Skeletal muscle tissue (tissue), 4 donors: ENCODE results near the gene CDH2. TPM values are rescaled to one million over a fixed set of nuclear protein-coding genes. Genes with fewer than 3 reads are reported as not detected.

Experiments used
- H3K27ac ChIP-seq: one replicate; pipeline ENCODE4 v1.7.0; 2013; ENCODE audit warnings: mild to moderate bottlenecking, low read depth, low read length, inconsistent platforms
- H3K27me3 ChIP-seq, 3 donors: one replicate each; pipeline ENCODE4 v1.7.0; 2013; ENCODE audit warnings: low read length in 3 of 3; ENCODE audit not compliant: control insufficient read depth in 3 of 3, insufficient read depth in 3 of 3
- H3K36me3 ChIP-seq, 3 donors: one replicate each; pipeline ENCODE4 v1.7.0; 2013; ENCODE audit warnings: low read length in 3 of 3; ENCODE audit not compliant: control insufficient read depth in 3 of 3, insufficient read depth in 3 of 3
- H3K4me1 ChIP-seq, 3 donors: one replicate each; pipeline ENCODE4 v1.7.0; 2013; ENCODE audit warnings: low read length in 3 of 3, mild to moderate bottlenecking in 3 of 3; ENCODE audit not compliant: control insufficient read depth in 3 of 3, insufficient read depth in 3 of 3
- H3K4me3 ChIP-seq, 3 donors: one replicate each; pipeline ENCODE4 v1.7.0; 2013; ENCODE audit warnings: low read length in 3 of 3
- H3K9ac ChIP-seq, 3 donors: one replicate each; pipeline ENCODE4 v1.7.0; 2013; ENCODE audit warnings: low read length in 3 of 3, mild to moderate bottlenecking in 3 of 3, moderate library complexity in 2 of 3, low read depth in 1 of 3
- H3K9me3 ChIP-seq, 3 donors: one replicate each; pipeline ENCODE4 v1.7.0; 2013; ENCODE audit warnings: low read length in 3 of 3; ENCODE audit not compliant: control insufficient read depth in 3 of 3
- total RNA-seq: library from RNA; depleted of rRNA; stranded (reverse); fragments of >200 nt; gene quantifications from one replicate; pipeline ENCODE4 v1.2.3, GENCODE V29; 2014
- donor health status: Osteomylitis.

Gene CDH2
- total RNA-seq, 1 donor from 2014 or later = 4.7 TPM

GRCh38 chr18:28152754-28153153 is 24.2 kb downstream of the CDH2 start:
- H3K4me3 ChIP-seq = no peak overlapping the region
- H3K9ac ChIP-seq = no peak overlapping the region
- no peak overlapping the region for H3K27ac ChIP-seq
- H3K4me1 ChIP-seq = no peaks in the 10 kb centered on the region
- H3K9me3 ChIP-seq = no peaks in the 10 kb centered on the region
- no peaks in the 10 kb centered on the region for H3K36me3 ChIP-seq
- H3K27me3 ChIP-seq = no peaks in the 10 kb centered on the region

DNA sequence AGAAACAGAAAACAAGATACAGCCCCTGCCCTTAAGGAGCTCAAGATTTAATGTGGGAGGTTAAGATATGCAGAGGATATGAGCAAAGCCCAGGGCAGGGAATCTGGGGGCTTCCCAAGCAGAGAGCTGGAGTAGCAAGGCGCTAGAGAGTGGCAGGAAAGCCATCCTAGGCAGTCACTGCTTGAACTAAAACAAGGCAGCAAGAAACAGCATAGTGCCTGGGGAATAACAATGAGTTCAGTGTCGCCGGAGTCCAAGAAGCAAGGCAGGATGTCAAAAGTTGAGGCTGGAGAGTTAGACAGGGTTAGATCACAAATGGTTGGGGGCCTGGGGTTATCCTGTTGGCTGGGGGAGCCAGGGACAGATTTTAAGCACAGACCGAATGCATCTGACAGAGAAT is 24.6 kb downstream of the CDH2 start:
- H3K9me3 ChIP-seq = no peaks in the 10 kb centered on the region
- no peaks in the 10 kb centered on the region for H3K4me1 ChIP-seq
- no peaks in the 10 kb centered on the region for H3K36me3 ChIP-seq
- no peak overlapping the region for H3K9ac ChIP-seq
- H3K4me3 ChIP-seq = no peak overlapping the region
- H3K27me3 ChIP-seq = no peaks in the 10 kb centered on the region
- no peak overlapping the region for H3K27ac ChIP-seq

DNA sequence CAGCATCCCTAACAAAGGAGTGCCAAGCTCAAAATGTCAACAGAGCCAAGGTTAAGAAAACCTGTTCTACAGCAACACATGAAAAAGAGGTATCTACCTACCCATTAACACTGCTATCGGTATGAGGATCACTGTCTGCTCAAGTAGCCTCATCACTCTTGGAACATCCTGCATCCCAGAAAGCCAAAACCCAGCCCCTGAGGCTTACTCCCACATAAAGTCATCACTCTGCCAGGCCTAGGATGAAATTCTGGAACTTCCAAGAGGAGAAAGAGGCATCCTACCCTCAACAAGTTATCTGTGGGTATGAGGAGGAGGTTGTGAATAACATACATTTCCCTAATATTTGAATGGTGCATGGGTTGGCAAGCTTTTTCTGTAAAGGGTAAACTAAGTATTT is 25.5 kb downstream of the CDH2 start:
- H3K27me3 ChIP-seq = no peaks in the 10 kb centered on the region
- no peak overlapping the region for H3K4me3 ChIP-seq

GRCh38 chr18:28150925-28151324 is 26.0 kb downstream of the CDH2 start:
- H3K36me3 ChIP-seq = no peaks in the 10 kb centered on the region
- no peak overlapping the region for H3K4me3 ChIP-seq
- H3K9me3 ChIP-seq = no peaks in the 10 kb centered on the region
- H3K4me1 ChIP-seq = no peaks in the 10 kb centered on the region
- no peak overlapping the region for H3K27ac ChIP-seq
- no peaks in the 10 kb centered on the region for H3K27me3 ChIP-seq
- no peak overlapping the region for H3K9ac ChIP-seq

More for the DNA sequence above, 25.5 kb downstream of the CDH2 start:
- no peaks in the 10 kb centered on the region for H3K9me3 ChIP-seq
- H3K36me3 ChIP-seq = no peaks in the 10 kb centered on the region
- no peak overlapping the region for H3K27ac ChIP-seq
- no peak overlapping the region for H3K9ac ChIP-seq
- no peaks in the 10 kb centered on the region for H3K4me1 ChIP-seq

DNA sequence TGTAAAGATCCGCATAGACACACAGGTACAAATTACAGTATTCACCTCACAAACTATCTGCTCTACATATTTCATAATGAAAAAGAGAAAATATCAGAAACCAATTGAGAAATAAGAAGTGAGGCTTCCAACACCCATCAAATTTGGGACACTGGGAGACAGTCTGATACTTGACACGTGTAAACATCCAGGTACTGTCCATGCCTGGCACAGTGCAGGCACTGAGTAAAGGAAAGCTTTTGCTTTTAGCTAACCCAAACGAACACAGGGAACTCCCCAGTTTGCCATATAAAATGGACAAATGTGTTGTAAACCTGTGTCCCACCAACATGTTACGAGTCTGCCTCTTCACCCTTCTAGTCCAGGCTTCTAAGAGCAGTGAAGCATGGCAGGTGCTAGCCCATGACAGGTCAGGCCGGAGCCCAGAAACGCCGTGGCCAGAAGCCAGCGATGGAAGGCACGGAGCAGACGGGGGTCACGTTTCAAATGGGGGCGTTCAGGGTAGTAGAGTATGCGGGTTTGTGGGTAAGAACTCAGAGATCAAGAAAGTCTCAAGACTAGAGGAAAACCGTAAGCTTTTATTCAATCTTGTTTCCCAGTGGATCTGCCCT is 27.0 kb downstream of the CDH2 start:
- no peaks in the 10 kb centered on the region for H3K36me3 ChIP-seq

GRCh38 chr18:28147674-28148171 is 29.2 kb downstream of the CDH2 start:
- no peaks in the 10 kb centered on the region for H3K9me3 ChIP-seq
- H3K4me3 ChIP-seq = no peak overlapping the region
- no peak overlapping the region for H3K9ac ChIP-seq
- no peaks in the 10 kb centered on the region for H3K4me1 ChIP-seq
- no peak overlapping the region for H3K27ac ChIP-seq
- H3K36me3 ChIP-seq = no peaks in the 10 kb centered on the region
- H3K27me3 ChIP-seq = no peaks in the 10 kb centered on the region

More for the DNA sequence above, 27.0 kb downstream of the CDH2 start:
- no peaks in the 10 kb centered on the region for H3K9me3 ChIP-seq
- H3K4me1 ChIP-seq = no peaks in the 10 kb centered on the region
- H3K27me3 ChIP-seq = no peaks in the 10 kb centered on the region
- H3K4me3 ChIP-seq = no peak overlapping the region
- H3K9ac ChIP-seq = no peak overlapping the region
- H3K27ac ChIP-seq = no peak overlapping the region

- H3K4me3 ChIP-seq = no peak overlapping the region
- H3K27ac ChIP-seq = no peak overlapping the region
- H3K27me3 ChIP-seq = no peaks in the 10 kb centered on the region
- H3K9ac ChIP-seq = no peak overlapping the region
- no peaks in the 10 kb centered on the region for H3K4me1 ChIP-seq
- no peaks in the 10 kb centered on the region for H3K9me3 ChIP-seq
- no peaks in the 10 kb centered on the region for H3K36me3 ChIP-seq
Measured at GRCh38 chr18:28143725-28144124, 33.2 kb downstream of the CDH2 start.

GRCh38 chr18:28138816-28139215 is 38.1 kb downstream of the CDH2 start:
- Histone ChIP-seq H3K4me1 (no peaks in the 10 kb centered on the region), H3K27ac (no peak overlapping the region), H3K27me3 (no peaks in the 10 kb centered on the region), H3K36me3 (no peaks in the 10 kb centered on the region), H3K9ac (no peak overlapping the region), H3K9me3 (no peaks in the 10 kb centered on the region), H3K4me3 (no peak overlapping the region)

DNA sequence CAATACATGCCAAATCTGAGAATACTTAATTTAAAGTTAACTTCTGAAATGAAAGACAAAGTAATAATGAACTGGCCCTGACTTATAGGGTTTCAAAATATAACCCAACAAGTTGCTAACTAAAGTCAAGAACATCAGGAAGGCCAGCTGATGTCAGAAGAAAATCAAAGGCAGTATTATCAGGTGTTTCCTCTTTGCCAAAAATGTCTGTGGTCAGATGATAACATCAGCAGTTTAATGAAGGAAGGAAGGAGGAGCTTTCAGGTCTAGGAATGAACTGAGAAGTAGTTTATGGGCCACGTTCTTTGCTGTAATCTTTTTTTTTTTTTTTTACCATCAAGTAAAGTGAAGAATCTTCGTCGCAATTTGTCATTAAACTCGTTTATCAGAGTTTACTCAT is 40.9 kb downstream of the CDH2 start:
- Histone ChIP-seq H3K4me3 (no peak overlapping the region), H3K27me3 (no peaks in the 10 kb centered on the region), H3K9me3 (no peaks in the 10 kb centered on the region), H3K27ac (no peak overlapping the region), H3K9ac (no peak overlapping the region), H3K36me3 (no peaks in the 10 kb centered on the region), H3K4me1 (no peaks in the 10 kb centered on the region)

- Histone ChIP-seq H3K4me3 (no peak overlapping the region), H3K27ac (no peak overlapping the region), H3K27me3 (no peaks in the 10 kb centered on the region), H3K9me3 (no peaks in the 10 kb centered on the region), H3K4me1 (no peaks in the 10 kb centered on the region), H3K36me3 (no peaks in the 10 kb centered on the region), H3K9ac (no peak overlapping the region)
Measured at GRCh38 chr18:28134774-28135173, 42.2 kb downstream of the CDH2 start.
